ENCODE data around the gene MOB3C. TPM values are rescaled to one million over a fixed set of nuclear protein-coding genes. Genes with fewer than 3 reads are reported as not detected.

Gene MOB3C
- total and polyA plus RNA-seq, 10 of the 15 experiments (the other 5 are each of a cell fraction or from before 2014, with no cell fraction given): 1.0 to 16.0 (median 9.4) TPM

DNA sequence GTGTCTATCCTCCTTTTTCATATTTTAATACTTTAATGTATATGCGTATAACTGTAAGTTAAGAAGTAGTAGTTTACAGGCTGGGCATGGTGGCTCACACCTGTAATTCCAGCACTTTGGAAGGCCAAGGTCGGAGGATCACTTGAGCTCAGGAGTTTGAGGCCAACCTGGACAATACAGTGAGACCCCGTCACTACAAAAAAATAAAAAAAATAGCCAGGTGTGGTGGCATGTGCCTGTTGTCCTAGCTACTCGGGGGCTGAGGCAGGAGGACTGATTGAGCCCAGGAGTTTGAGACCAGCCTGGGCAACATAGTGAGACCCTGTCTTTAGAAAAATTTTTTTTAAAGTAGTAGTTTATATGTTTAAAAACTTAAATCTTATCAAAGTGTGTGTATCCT is 29.2 kb upstream of the MOB3C start (continued):
- TF ChIP-seq SMAD1 (IDR thresholded peaks at IDR 0.05; ENCODE audit: low read depth, partially characterized antibody): no peak
- TF ChIP-seq PML (IDR thresholded peaks at IDR 0.05; ENCODE audit: low read length): no peak
- TF ChIP-seq WRNIP1 (IDR thresholded peaks at IDR 0.05; ENCODE audit: borderline replicate concordance, low read depth, low read length): no peak

DNA sequence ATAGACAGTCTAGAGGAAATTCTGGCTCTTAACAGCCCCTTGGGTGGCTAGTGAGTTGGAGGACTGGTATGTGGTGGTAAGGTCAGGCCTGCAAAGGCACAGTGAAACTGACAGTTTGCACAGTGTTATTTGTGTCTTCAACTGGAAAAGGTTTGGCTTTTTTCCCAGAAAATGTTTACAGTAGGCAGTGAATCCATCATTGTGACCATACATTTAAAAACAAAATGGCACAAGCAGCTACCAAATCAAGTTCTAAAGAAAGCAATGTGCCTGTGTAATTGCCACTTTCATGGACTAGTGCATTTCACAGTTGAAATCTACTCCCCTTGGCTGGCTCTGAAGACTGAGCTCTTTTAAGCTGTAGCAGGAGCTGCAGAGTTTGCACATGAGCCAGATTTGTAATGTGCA is 26.8 kb upstream of the MOB3C start:
- peaks cover 0 to 1% of the 10 kb centered on the region in 2 experiments; a peak in 2 of 4 replicates for H3K36me3 ChIP-seq (ENCODE audit: control insufficient read depth in 2 of 2, insufficient read depth in 2 of 2, low read length in 1 of 2)
- CTCF ChIA-PET: interaction anchor here (1.0 to 2.0 kb wide), 2 partner anchors 12 to 114 kb away, joined by 3 to 4 read pairs; no protein-coding TSS in a partner anchor
- SMC1A ChIA-PET (ENCODE audit: uncharacterized antibody, unreplicated experiment): interaction anchor here (1.7 kb wide), 1 partner anchor 24 kb away, joined by 4 read pairs; no protein-coding TSS in a partner anchor
- no peak overlapping the region for H3K4me2 ChIP-seq (ENCODE audit: control insufficient read depth, insufficient read depth)
- RAD21 ChIA-PET (ENCODE audit: unreplicated experiment): no interaction called here
- DNase-seq (ENCODE audit: low read depth, low spot score) (no peak), FAIRE-seq (no peak), ATAC-seq (no peak)
- H2AFZ ChIP-seq (ENCODE audit: control insufficient read depth, low read depth, low read length): no peak overlapping the region
- H3K27me3 ChIP-seq (replicated peaks in 1 of 2; ENCODE audit: control insufficient read depth in 2 of 2, insufficient read depth in 2 of 2, low read length in 1 of 2): no peaks in the 10 kb centered on the region
- no peak overlapping the region for H3K4me3 ChIP-seq
- BruUV-seq (replicated peaks): no TSS peak
- in situ Hi-C loops (cut with MboI) (no loop called here), intact Hi-C loops (cut with micrococcal nuclease; ENCODE audit: unreplicated experiment) (no loop called here)
- H3K79me2 ChIP-seq (ENCODE audit: control insufficient read depth, insufficient read depth, low read length): no peaks in the 10 kb centered on the region
- no peak for TF ChIP-seq RCOR1 (conservative IDR thresholded peaks at IDR 0.05; ENCODE audit: low read depth, low read length)
- no peak for TF ChIP-seq KLF5 (IDR thresholded peaks at IDR 0.05; ENCODE audit: partially characterized antibody)
- TF ChIP-seq, protein P1, sequence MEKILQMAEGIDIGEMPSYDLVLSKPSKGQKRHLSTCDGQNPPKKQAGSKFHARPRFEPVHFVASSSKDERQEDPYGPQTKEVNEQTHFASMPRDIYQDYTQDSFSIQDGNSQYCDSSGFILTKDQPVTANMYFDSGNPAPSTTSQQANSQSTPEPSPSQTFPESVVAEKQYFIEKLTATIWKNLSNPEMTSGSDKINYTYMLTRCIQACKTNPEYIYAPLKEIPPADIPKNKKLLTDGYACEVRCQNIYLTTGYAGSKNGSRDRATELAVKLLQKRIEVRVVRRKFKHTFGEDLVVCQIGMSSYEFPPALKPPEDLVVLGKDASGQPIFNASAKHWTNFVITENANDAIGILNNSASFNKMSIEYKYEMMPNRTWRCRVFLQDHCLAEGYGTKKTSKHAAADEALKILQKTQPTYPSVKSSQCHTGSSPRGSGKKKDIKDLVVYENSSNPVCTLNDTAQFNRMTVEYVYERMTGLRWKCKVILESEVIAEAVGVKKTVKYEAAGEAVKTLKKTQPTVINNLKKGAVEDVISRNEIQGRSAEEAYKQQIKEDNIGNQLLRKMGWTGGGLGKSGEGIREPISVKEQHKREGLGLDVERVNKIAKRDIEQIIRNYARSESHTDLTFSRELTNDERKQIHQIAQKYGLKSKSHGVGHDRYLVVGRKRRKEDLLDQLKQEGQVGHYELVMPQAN (conservative IDR thresholded peaks at IDR 0.05): no peak
- no peak for TF ChIP-seq BHLHE40 (IDR thresholded peaks at IDR 0.05; ENCODE audit: borderline replicate concordance in 1 of 2, low read depth in 2 of 2, low read length in 1 of 2)
- TF ChIP-seq, protein P2, sequence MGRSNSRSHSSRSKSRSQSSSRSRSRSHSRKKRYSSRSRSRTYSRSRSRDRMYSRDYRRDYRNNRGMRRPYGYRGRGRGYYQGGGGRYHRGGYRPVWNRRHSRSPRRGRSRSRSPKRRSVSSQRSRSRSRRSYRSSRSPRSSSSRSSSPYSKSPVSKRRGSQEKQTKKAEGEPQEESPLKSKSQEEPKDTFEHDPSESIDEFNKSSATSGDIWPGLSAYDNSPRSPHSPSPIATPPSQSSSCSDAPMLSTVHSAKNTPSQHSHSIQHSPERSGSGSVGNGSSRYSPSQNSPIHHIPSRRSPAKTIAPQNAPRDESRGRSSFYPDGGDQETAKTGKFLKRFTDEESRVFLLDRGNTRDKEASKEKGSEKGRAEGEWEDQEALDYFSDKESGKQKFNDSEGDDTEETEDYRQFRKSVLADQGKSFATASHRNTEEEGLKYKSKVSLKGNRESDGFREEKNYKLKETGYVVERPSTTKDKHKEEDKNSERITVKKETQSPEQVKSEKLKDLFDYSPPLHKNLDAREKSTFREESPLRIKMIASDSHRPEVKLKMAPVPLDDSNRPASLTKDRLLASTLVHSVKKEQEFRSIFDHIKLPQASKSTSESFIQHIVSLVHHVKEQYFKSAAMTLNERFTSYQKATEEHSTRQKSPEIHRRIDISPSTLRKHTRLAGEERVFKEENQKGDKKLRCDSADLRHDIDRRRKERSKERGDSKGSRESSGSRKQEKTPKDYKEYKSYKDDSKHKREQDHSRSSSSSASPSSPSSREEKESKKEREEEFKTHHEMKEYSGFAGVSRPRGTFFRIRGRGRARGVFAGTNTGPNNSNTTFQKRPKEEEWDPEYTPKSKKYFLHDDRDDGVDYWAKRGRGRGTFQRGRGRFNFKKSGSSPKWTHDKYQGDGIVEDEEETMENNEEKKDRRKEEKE (IDR thresholded peaks at IDR 0.05): no peak
- no peak for TF ChIP-seq DPF2 (IDR thresholded peaks at IDR 0.05)
- no peak for TF ChIP-seq KDM1A (IDR thresholded peaks at IDR 0.05; ENCODE audit: borderline replicate concordance)
- no peak for TF ChIP-seq IKZF1 (conservative IDR thresholded peaks at IDR 0.05)
- no peak for TF ChIP-seq RBBP5 (conservative IDR thresholded peaks at IDR 0.05)
- no peak for TF ChIP-seq POLR2AphosphoS5 (IDR thresholded peaks at IDR 0.05; ENCODE audit: low read length)
- TF ChIP-seq SMAD1 (IDR thresholded peaks at IDR 0.05; ENCODE audit: low read depth, partially characterized antibody): no peak
- TF ChIP-seq SRF (IDR thresholded peaks at IDR 0.05; ENCODE audit: low read depth in 2 of 2, low read length in 2 of 2): no peak
- H3K4me1 ChIP-seq (ENCODE audit: control insufficient read depth, insufficient read depth, low read length): no peaks in the 10 kb centered on the region
- POLR2A ChIA-PET: no interaction called here
- H4K20me1 ChIP-seq (ENCODE audit: control insufficient read depth, insufficient read depth): no peaks in the 10 kb centered on the region
- no peak overlapping the region for H3K9ac ChIP-seq (ENCODE audit: control insufficient read depth, insufficient read depth, low read length)
- H3K9me3 ChIP-seq (replicated peaks; ENCODE audit: control insufficient read depth, insufficient read depth, low read length): no peaks in the 10 kb centered on the region
- H3K27ac ChIP-seq (ENCODE audit: control insufficient read depth, insufficient read depth): no peak overlapping the region
